NCI-H524 treated with DMSO at 0.1 percent for 48 hours (cell line): Measurements from ENCODE around the gene DUSP1.

Experiments
- DNase-seq: peaks from one replicate; lab custom pipeline; 2025; lab: John Stamatoyannopoulos, UW

Gene DUSP1

DNA sequence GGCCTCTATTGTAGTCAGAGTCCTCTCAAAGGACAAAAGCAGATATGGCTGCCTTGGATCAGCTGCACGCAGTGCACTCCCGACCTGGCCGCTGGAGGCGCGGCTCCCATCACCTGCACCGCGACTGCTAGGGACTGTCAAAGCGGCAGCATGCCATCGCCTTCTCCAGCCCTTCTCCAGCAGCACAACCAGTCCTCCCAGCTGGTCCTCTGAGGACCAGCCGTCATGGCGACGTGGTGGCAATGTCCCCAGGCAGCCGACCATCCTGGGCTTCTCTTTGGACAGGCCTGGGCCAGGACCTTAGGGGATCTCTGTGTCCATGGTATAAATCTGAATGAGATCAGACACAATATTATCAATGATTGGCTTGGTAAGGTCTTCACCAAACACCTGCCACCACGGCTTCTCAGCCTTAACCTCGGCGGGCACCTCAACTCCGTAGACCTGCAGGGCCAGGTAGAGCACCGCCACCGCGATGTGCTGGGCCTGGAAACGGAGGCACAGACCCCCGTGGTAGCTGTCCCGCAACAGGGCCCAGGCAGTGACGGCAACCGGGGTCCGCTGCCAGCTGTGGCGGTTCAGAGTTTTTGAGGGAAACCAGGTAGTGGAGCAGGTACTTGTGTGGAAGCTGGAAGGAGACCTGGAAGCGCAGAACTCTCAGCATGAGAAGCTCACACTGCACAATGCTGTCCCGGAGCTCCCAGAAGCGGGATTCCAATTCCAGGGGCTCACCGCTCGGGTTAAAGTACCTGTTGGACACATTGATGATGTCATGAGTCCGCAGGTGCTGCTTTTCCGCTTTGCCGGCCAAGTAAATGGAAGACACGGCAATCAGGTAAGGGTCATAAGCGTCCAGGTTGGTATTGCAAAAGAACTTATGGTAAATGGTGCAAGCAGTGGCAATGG lies 8.5 kb downstream of the DUSP1 start:
- DNase-seq = no peak

DNA sequence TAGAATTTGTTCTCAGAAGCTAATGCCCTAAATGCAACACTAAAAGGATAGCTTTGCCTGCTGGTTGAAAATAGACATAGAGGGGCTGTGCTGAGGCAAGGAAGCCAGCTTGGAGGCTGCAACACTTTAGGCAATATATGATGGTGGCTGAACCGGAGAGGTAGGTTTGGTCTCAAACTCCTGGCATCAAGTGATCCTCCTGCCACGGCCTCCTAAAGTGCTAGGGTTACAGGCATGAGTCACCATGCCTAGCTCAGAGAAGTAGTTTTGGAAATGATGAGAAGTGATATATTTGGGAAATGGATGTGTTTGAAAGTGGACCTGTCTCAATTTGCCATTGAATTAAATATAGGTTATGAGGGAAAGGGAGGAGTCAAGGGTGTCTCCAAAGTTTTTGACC lies 10.0 kb downstream of the DUSP1 start:
- DNase-seq = no peak

DNA sequence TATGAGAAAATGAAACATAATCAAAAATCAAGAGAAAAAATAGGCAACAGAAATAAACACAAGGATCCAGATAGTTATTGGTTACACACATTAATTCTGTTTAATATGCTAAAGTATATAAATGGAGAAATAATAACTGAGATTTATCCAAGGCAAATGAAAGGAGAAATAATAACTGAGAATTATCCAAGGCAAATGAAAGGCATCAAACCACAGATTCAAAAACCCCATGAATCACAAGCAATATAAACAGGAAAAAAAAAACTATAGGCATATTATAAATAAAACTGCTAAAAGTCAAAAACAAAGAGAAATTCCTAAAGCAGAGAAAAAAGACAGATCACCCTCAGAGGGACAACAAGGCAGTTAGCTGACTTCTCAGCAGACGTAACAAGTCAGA lies 10.9 kb downstream of the DUSP1 start:
- no peak for DNase-seq

DNA sequence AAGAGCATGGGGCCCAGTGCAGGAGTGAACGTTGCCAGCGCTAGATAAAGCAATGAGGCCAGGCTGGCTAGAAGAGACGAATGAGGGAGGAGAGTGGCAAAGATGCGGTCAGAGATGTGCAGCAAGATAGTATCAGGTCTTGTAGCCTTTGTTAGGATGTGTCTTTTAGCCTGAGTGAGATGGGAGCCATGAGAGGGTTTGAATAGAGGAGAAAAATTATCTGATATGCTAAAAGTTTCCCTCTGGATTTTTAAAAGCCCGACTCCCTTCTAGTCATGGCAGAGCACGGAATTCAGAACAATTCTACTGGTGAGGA lies 12.2 kb downstream of the DUSP1 start:
- no peak for DNase-seq

DNA sequence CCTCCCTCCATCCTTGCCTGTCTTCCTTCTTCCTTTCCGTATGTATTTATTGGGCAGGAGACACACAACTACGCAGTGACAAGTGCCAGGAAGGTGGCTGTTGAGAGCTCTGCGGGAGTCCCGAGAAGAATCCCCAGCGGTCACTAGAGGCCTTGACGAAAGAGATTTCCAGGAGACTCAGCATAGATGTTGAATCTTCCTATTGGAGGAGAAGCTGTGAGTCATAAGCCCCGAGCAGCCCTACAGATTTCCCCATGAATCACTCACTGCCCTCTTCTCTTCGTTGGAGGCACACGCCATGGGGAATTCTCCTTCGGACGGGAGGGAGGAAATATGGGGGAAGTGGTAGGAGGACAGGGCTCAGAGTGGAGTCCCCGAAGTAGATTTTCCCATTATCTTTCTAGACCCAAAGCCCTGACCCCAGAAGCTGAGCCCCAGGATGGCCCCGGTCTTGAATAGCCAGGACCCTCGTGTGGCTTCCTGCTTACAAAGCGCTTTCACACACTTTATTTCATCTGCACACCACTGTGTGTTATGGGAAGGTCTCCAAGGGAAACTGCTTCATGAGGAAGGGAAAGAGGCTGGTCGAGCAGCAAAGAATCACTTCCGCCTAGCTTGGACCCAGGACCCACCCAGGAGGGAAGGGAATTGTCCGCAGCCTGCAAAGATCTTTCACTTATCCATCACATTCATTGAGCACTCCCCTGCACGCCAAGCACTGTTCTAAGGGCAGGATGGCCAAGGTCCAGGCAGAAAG lies 12.7 kb downstream of the DUSP1 start:
- no peak for DNase-seq

- no peak for DNase-seq
Observed at GRCh38 chr5:172757394-172758010, 13.5 kb downstream of the DUSP1 start.

DNA sequence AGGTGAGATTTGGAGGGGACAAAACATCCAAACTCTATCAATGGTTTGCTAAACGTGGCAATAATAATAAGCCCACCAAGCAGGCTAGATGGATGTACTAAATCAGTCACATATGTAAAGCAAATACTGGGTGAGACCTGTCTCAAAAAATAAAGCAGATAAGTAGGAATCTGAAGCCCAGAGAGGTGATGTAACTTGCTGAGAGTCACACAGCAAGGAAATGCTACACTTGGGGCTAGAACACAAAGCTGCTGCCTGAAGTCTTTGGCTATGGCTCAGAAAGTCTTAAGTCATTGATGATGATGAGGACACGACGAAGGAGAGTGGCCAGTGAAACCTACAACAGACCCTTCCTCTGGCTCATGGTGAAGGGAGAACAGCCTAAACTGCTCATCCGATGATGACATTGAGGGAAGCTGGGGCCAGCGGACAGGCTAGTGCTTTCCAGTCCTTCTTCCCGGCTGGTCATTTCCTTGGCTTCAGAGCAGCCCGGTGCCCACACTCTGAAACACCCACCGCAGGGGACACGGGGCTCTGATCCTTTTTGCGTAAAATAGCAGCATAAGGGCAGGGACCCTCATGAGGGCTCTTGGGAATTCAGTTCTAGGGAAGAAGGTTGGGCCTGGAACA lies 14.1 kb downstream of the DUSP1 start:
- no peak for DNase-seq

DNA sequence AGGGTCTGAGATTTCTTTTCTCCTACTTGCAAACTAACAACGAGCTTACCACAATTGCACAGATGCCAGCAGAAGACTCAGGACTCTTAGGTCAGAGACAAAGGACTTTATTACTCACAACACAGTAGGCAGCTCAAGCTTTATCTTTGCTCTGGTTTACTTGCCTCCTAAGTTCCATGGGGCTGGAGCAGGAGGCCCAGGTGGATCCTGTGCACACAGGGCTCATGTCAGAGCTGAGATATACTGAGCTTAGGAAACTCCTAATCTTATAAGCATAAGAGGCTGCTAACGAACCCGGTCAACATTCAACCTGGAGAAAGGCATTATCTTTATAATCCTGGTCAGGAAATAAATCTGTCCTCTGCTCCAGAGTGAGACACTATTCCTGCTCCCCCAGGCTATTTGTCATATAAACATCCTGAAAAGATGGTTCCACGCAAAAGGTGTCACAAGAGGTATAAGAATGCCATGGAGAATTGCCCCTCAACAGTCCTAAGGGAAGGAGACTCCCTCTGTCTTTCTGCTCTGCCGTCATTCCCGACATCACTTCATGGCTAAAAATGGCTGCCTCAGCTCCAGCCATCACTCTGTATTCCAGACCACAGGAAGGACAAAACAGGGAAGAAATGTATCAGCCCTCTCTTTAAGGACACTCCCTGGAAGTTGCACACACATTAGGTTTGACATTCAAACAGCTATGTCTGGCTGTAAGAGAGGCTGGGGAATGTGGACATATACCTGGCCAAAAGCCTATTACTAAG lies 16.2 kb downstream of the DUSP1 start:
- DNase-seq = no peak

GRCh38 chr5:172753101-172753500 lies 17.9 kb downstream of the DUSP1 start:
- no peak for DNase-seq

DNA sequence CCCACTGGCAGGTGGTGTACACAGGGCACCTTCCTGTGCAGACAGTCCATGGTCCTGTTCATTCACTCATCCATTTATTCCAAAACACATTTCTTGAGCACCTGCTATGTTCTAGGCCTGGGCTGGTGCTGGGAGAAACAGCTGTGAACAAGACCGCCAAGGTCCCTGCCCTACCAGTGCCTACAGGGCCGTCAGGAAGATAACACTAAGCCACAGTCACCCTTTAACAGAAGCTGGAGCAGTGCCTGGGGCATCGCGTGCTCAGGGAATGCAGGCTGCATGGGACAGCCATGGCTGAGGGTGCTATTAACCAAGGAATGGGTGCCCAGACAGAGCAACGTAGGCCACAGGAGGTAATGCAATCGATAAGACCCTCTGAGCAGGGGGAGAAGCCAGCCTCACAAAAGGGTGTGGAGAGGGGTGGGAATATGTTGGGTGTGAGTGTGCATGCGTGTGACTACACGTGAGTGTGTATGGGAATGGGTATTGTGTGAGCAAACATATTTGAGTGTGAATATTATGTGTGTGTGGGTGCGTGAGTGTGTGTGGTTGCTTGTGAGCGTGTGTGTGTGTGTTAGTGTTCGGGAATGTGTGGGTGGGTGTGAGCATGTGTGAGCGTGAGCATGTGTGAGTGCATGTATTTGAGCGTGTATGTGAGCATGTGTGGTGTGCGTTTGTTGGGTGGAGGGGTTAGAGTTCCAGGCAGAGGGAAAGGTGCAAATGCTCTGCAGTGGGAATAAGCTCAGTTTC lies 19.1 kb downstream of the DUSP1 start:
- no peak for DNase-seq

- no peak for DNase-seq
Observed at GRCh38 chr5:172749881-172750633, 20.9 kb downstream of the DUSP1 start.

GRCh38 chr5:172749076-172749475 lies 21.9 kb downstream of the DUSP1 start:
- DNase-seq = no peak

GRCh38 chr5:172748341-172748843 lies 22.6 kb downstream of the DUSP1 start:
- no peak for DNase-seq

GRCh38 chr5:172747471-172747870 lies 23.5 kb downstream of the DUSP1 start:
- DNase-seq = no peak

GRCh38 chr5:172746725-172747124 lies 24.3 kb downstream of the DUSP1 start:
- no peak for DNase-seq

DNA sequence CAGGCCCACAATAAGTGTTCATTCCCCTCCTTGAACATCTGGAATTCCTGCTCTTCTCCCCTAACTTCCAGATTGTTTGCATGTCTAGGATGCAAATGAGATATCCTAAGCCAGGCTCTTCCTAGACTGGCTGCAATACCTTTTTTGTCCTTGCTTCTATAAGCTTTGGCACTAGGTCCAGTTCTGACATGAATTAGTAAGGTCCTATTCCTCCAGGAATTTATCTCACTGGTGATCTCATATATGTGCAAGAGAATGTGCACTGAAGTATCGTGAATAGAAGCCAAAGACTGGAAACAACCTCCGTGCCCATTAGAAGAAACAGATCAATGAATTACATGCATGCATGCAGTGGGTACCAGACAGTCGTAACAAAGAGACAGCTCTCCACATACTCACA lies 25.2 kb downstream of the DUSP1 start:
- no peak for DNase-seq

DNA sequence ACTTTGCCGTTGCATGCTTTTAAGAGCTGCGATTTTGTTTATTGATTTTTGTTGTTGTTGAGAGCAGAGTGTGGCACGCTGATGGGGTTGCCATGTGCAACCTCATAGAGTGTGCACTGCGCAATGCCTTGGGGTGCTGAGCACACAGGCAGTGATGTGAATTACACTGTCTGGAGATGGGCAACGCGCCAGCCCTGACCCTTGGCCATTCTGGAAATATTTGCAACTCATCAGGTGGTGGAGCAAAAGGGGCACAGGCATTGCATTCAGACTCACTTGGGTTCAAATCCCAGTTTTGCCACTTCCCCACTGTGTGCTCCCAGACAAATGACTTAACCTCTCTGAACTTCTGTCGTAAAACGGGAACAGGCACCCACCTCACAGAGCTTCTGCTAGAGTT lies 25.6 kb downstream of the DUSP1 start:
- no peak for DNase-seq

DNA sequence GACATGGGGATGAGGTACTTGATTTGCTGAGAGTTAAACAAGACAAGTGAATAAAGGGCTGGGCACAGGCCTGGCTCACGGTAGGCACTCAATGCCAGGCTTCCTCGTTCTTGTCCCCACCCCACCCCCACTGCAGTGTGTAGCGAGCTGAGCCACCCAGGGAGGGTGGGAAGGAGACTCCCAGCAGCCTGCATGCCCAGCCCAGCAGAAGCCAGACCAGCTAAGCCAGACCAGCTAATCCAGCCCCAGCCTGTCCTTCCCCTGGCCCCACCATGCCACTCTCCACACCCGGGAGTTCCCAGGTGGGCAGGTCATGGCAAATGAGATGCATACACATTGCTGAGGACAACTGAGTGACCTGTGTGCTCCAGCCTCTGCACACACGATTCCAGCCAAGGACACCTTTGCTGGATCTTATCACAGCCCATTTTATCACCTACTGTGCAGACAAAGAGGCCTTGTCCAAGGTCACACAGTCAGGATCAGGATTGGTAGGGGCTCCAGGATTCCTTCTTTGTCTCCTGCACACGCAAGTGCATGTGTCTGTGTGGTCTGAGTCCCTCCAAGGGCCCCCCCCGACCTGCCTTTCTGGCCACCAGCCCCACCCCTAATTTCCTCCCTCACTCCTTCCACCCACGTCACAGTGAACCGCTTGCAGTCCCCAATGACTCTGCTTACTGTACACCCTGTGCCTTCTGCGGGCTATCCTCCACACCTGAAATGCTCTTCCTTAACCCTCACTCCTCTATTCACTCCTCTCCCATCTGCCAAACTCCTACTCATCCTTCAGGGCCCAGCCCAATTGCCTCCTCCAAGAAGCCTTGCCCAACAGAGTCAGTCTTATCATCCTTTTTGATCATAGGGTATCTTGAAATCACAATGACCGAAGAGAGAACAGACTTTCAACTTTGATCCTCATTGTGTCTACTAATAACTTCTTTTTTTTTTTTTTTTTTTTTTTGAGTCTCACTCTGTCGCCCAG lies 26.6 kb downstream of the DUSP1 start:
- DNase-seq = no peak
